Brain microvascular endothelial cell (primary cell): ENCODE results near the gene C2orf78.

Experiments used
- DNase-seq: peaks from one replicate; pipeline ENCODE4 v3.0.0-alpha.2; 2020
- H3K27ac ChIP-seq: fragments of 250-450 bp; sonication (Bioruptor Pico); 2 replicates; pipeline ENCODE4 v1.5.1; 2020; ENCODE audit warnings: mild to moderate bottlenecking, moderate library complexity
- H3K27me3 ChIP-seq: fragments of 250-450 bp; sonication (Bioruptor Pico); replicated peaks from 2 replicates; pipeline ENCODE4 v1.5.1; 2020; ENCODE audit warnings: mild to moderate bottlenecking
- H3K36me3 ChIP-seq: fragments of 250-450 bp; sonication (Bioruptor Pico); replicated peaks from 2 replicates; pipeline ENCODE4 v1.5.1; 2020; ENCODE audit warnings: mild to moderate bottlenecking
- H3K4me3 ChIP-seq: 2 replicates; pipeline ENCODE4 v1.5.1; 2011; ENCODE audit warnings: low read depth, mild to moderate bottlenecking, control low read depth, low read length, moderate library complexity
- CTCF ChIP-seq: IDR thresholded peaks from 2 replicates; pipeline ENCODE4 v1.5.1; 2011; ENCODE audit warnings: low read depth, mild to moderate bottlenecking, moderate library complexity, low read length, control low read depth, inconsistent platforms; ENCODE audit errors: missing control alignments
- in situ Hi-C: cut with HindIII; loops from 2 replicates; pipeline ENCODE4 v1.10.0; 2017; ENCODE audit warnings: low sequenced_read_pairs, low pct_ligation_motif_present

C2orf78 gene

GRCh38 chr2:73764945-73765344 is 19.0 kb upstream of the C2orf78 start:
- Histone ChIP-seq H3K4me3 (no peak overlapping the region), H3K36me3 (peaks cover 71% of the 10 kb centered on the region)
- in situ Hi-C loops, result no loop called here

DNA sequence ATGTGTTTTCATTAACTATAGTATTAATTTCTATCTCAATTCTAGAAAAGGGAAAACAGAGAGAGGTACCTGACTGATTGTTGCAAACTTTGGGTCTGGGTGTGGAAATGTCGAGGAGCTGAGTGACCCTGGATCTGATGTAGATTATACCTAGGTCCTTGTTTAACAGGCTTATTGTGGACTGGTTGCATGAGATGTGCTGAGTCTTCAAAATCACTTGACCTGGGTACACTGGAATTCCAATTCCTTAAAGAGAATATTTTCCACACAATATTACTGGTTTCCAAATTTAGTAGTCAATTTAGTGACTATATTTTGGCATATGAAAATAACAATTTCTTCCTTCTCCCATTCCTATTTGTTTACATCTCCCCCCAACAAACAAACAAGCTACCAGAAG is 17.6 kb upstream of the C2orf78 start:
- in situ Hi-C loops, result no loop called here
- H3K4me3 ChIP-seq, result no peak overlapping the region
- peaks cover 65% of the 10 kb centered on the region for H3K36me3 ChIP-seq
- no peak for DNase-seq
- TF ChIP-seq CTCF, result no peak
- H3K27me3 ChIP-seq, result no peaks in the 10 kb centered on the region
- no peak overlapping the region for H3K27ac ChIP-seq

More at GRCh38 chr2:73764945-73765344, 19.0 kb upstream of the C2orf78 start:
- H3K27me3 ChIP-seq, result no peaks in the 10 kb centered on the region
- no peak for TF ChIP-seq CTCF
- H3K27ac ChIP-seq, result no peak overlapping the region
- DNase-seq, result no peak

GRCh38 chr2:73766994-73767393 is 17.0 kb upstream of the C2orf78 start:
- H3K27ac ChIP-seq, result no peak overlapping the region
- H3K27me3 ChIP-seq, result no peaks in the 10 kb centered on the region

GRCh38 chr2:73770725-73771124 is 13.3 kb upstream of the C2orf78 start:
- TF ChIP-seq CTCF, result no peak
- no peak for DNase-seq
- no peak overlapping the region for H3K27ac ChIP-seq
- H3K27me3 ChIP-seq, result no peaks in the 10 kb centered on the region
- H3K4me3 ChIP-seq, result no peak overlapping the region
- peaks cover 56% of the 10 kb centered on the region for H3K36me3 ChIP-seq
- in situ Hi-C loops, result no loop called here

More at GRCh38 chr2:73766994-73767393, 17.0 kb upstream of the C2orf78 start:
- no peak for DNase-seq
- H3K4me3 ChIP-seq, result no peak overlapping the region
- in situ Hi-C loops, result no loop called here
- peaks cover 65% of the 10 kb centered on the region for H3K36me3 ChIP-seq
- TF ChIP-seq CTCF, result no peak

DNA sequence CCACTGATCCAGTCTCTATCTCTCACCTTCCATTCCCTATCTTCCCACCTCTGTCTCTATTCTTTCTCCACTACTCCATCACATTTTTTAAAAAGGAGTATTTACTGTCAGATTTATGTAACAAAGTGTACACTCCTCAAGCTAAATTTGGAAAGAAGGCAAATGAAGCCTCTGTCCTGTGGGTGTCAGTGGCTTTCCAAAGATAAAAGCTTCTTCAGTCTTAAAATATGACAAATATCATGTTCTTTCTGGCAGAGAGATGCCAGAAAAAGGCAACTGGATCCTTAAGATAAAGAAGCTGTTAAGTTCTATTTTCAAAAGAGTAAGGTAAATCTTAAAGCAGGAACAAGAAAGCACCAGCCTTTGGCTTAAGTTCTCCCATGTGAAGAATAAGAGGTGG is 11.2 kb upstream of the C2orf78 start:
- peaks cover 53% of the 10 kb centered on the region for H3K36me3 ChIP-seq
- no peak for TF ChIP-seq CTCF
- no peak for DNase-seq
- in situ Hi-C loops, result no loop called here
- H3K27me3 ChIP-seq, result no peaks in the 10 kb centered on the region
- no peak overlapping the region for H3K27ac ChIP-seq
- H3K4me3 ChIP-seq, result no peak overlapping the region

GRCh38 chr2:73776381-73776780 is 7.6 kb upstream of the C2orf78 start:
- in situ Hi-C loops, result no loop called here

More at GRCh38 chr2:73776381-73776780, 7.6 kb upstream of the C2orf78 start:
- no peaks in the 10 kb centered on the region for H3K27me3 ChIP-seq
- peak overlapping the region; percentile 45 for H3K27ac ChIP-seq
- no peak for TF ChIP-seq CTCF
- H3K4me3 ChIP-seq, result no peak overlapping the region
- H3K36me3 ChIP-seq, result peaks cover 27% of the 10 kb centered on the region
- DNase-seq, result peak; percentile 32
